Measurements from ENCODE around the gene NCKIPSD.

- TF ChIP-seq EZH2phosphoT487 (IDR thresholded peaks at IDR 0.05; ENCODE audit: low read length) (no peak), EZH2 (optimal IDR thresholded peaks at IDR 0.05; ENCODE audit: low read depth, low read length) (no peak), CTCF (IDR thresholded peaks at IDR 0.05; ENCODE audit: low read length) (peak; percentile 55)
Observed at GRCh38 chr3:48656061-48656840, 29.5 kb downstream of the NCKIPSD start.
